Measurements from ENCODE around the gene GLB1L. TPM values are rescaled to one million over a fixed set of nuclear protein-coding genes. Genes with fewer than 3 reads are reported as not detected.

GLB1L gene
- total and polyA plus RNA-seq, 2 of the 8 experiments (the other 6 are each of a cell fraction or from before 2014, with no cell fraction given) = 3.7 to 4.0 TPM

DNA sequence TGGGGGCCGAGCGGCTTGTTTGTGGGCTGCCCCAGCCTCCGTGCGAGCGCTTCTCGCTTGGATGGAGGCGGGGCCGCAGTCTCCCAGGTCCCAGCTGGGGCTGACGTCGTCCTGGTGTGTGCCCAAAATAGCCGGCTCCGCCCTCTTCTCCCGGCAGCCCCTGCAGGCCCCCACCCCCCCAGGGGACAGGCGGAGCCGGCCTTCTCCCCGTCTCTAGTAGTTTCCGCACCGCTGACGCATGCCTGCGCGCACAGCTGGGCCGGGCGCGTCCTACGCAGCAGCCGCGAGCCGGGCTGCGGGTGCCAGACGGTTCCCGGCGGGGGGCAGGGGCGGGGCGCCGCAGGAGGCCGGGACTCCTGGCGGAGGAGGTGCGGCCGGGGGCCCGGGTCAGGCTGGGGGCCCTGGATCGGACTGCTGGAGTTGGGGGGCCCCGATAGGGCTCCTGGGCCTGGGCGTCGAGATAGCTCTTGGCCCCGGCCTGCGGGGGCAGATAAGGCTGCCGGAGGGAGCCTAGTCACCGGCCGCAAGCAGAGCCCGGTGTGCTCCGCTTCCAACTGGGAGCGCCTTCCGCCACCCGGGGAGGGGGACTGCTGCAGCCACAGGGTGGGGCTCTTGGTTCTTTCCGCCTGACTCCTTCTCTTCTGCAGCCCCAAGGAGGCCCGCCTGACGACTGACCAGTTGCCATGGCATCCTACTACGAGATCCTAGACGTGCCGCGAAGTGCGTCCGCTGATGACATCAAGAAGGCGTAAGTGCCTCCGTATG lies 34.1 kb upstream of the GLB1L start, which contains the start of gene DNAJB2:
DNAJB2 (plus strand) TSS at position 216 of the 765 bp plus-strand sequence; CDS start at position 684, 468 bp downstream.
- peak within 1 kb of the TSS; percentile 66; the same call in 1 of the 2 replicates for H2BK5ac ChIP-seq (ENCODE audit: low read depth, low read length)
- no peak within 1 kb of the TSS; the same call in none of the 2 replicates for H4K8ac ChIP-seq (ENCODE audit: extremely low read depth, insufficient read depth, low read length)
- FAIRE-seq = no peak
- H3K27me3 ChIP-seq (replicated peaks in 1 of 4; ENCODE audit: control insufficient read depth in 3 of 4, extremely low read depth in 1 of 4, insufficient read depth in 3 of 4, low read length in 3 of 4) = no peaks in the 10 kb centered on the region; a peak in 1 of 7 replicates
- ChIA-PET POLR2A (ENCODE audit: partially characterized antibody) (interaction anchor here (0.7 to 4.5 kb wide), 13 partner anchors 12 to 104 kb away, joined by 3 to 33 read pairs (median 4); partner anchors contain the start of genes ABCB6, ATG9A, GLB1L and PTPRN), CTCF (ENCODE audit: partially characterized antibody) (interaction anchor here (0.6 to 12.1 kb wide), 14 partner anchors 12 to 1522 kb away, joined by 3 to 220 read pairs (median 9); partner anchors contain the start of genes ABCB6, GLB1L, STK16 and TUBA4A)
- no peak within 1 kb of the TSS; the same call in 1 of the 2 replicates for H2BK20ac ChIP-seq (ENCODE audit: low read length)
- no peaks in the 10 kb centered on the region for H3K9me3 ChIP-seq (ENCODE audit: insufficient read depth in 2 of 2, low read depth in 1 of 2, low read length in 1 of 2)
- peaks cover 9 to 23% (median 13%) of the 10 kb centered on the region in 4 experiments for H3K4me1 ChIP-seq (replicated peaks in 1 of 4; ENCODE audit: control insufficient read depth in 3 of 4, insufficient read depth in 4 of 4, low read length in 3 of 4)
- H3K18ac ChIP-seq (ENCODE audit: extremely low read depth, low read length) = peak within 1 kb of the TSS; percentile 87; the same call in 1 of the 2 replicates
- peak within 1 kb of the TSS; percentile 19; the same call in 1 of the 2 replicates for H2BK15ac ChIP-seq (ENCODE audit: low read length)
- no peak within 1 kb of the TSS for H2BK120ac ChIP-seq (replicated peaks; ENCODE audit: low read depth, low read length)
- no peaks in the 10 kb centered on the region; the same call in 1 of the 2 replicates for H3K79me1 ChIP-seq (ENCODE audit: low read depth, low read length)
- H3K4me2 ChIP-seq (ENCODE audit: insufficient read depth in 1 of 2, low read depth in 2 of 2, low read length in 2 of 2) = peak within 1 kb of the TSS; percentile 73 to 87
- H4K91ac ChIP-seq (replicated peaks; ENCODE audit: insufficient read length, low read length) = no peak within 1 kb of the TSS
- 2% methylated on average over 39 of the region's 65 CpGs; no CpG with 5 or more reads in 1 of the 2 experiments for WGBS, 2 experiments (ENCODE audit: extremely low coverage in 1 of 2, insufficient coverage in 1 of 2, insufficient read length in 1 of 2, insufficient replicate concordance in 2 of 2, low coverage in 1 of 2, low lambda C conversion rate in 2 of 2, missing lambda C conversion rate in 1 of 2)
- peak within 1 kb of the TSS; percentile 45 to 75 (median 52) for H3K4me3 ChIP-seq (ENCODE audit: extremely low read depth in 1 of 4, insufficient read depth in 2 of 4, low read depth in 3 of 4, low read length in 4 of 4)
- H2AFZ ChIP-seq (ENCODE audit: low read length) = peak within 1 kb of the TSS; percentile 67; the same call in 1 of the 2 replicates
- H3K23me2 ChIP-seq (ENCODE audit: low read depth, low read length) = peaks cover 8% of the 10 kb centered on the region; the same call in 1 of the 2 replicates
- H3K14ac ChIP-seq (ENCODE audit: insufficient read length) = no peak within 1 kb of the TSS
- no peaks in the 10 kb centered on the region for H3K79me2 ChIP-seq (ENCODE audit: control insufficient read depth in 1 of 2, insufficient read depth in 2 of 2, low read length in 2 of 2)
- H3K23ac ChIP-seq (ENCODE audit: insufficient read length) = no peak within 1 kb of the TSS
- no peaks in the 10 kb centered on the region for H4K20me1 ChIP-seq (replicated peaks in 1 of 2; ENCODE audit: control insufficient read depth in 1 of 2, insufficient read depth in 2 of 2, low read length in 2 of 2)
- peak within 1 kb of the TSS; percentile 66; the same call in 1 of the 2 replicates for H3K27ac ChIP-seq (ENCODE audit: low read depth, low read length)
- H3K9ac ChIP-seq (replicated peaks in 1 of 4; ENCODE audit: extremely low read depth in 1 of 4, low read depth in 3 of 4, low read length in 3 of 4) = peak within 1 kb of the TSS in 3 of 4 experiments; percentile 38 to 49 (median 41); a peak in 4 of 7 replicates
- H2AK5ac ChIP-seq (ENCODE audit: low read depth, low read length) = no peak within 1 kb of the TSS; the same call in 1 of the 2 replicates
- H2BK12ac ChIP-seq (ENCODE audit: low read depth, low read length) = no peak within 1 kb of the TSS
- H3K56ac ChIP-seq (replicated peaks; ENCODE audit: insufficient read length, low read depth, low read length) = peak within 1 kb of the TSS; percentile 8
- H4K5ac ChIP-seq (ENCODE audit: insufficient read length, low read depth, low read length) = peak within 1 kb of the TSS; percentile 41
- DNase-seq (ENCODE audit: low read depth in 1 of 2, low spot score in 2 of 2) = peak; percentile 89 to 94
- H3K4ac ChIP-seq (replicated peaks; ENCODE audit: insufficient read length, low read depth, low read length) = no peak within 1 kb of the TSS
- peaks cover 0 to 4% (median under 1%) of the 10 kb centered on the region in 4 experiments; a peak in 2 of 8 replicates for H3K36me3 ChIP-seq (ENCODE audit: control insufficient read depth in 2 of 4, insufficient read depth in 4 of 4, low read length in 3 of 4)
- no peak for TF ChIP-seq FOSL1 (IDR thresholded peaks at IDR 0.05; ENCODE audit: insufficient read depth, low read depth, low read length)
- TF ChIP-seq, protein P1, sequence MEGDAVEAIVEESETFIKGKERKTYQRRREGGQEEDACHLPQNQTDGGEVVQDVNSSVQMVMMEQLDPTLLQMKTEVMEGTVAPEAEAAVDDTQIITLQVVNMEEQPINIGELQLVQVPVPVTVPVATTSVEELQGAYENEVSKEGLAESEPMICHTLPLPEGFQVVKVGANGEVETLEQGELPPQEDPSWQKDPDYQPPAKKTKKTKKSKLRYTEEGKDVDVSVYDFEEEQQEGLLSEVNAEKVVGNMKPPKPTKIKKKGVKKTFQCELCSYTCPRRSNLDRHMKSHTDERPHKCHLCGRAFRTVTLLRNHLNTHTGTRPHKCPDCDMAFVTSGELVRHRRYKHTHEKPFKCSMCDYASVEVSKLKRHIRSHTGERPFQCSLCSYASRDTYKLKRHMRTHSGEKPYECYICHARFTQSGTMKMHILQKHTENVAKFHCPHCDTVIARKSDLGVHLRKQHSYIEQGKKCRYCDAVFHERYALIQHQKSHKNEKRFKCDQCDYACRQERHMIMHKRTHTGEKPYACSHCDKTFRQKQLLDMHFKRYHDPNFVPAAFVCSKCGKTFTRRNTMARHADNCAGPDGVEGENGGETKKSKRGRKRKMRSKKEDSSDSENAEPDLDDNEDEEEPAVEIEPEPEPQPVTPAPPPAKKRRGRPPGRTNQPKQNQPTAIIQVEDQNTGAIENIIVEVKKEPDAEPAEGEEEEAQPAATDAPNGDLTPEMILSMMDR (IDR thresholded peaks at IDR 0.05; ENCODE audit: control extremely low read depth in 1 of 3, insufficient read depth in 1 of 3, low read depth in 1 of 3, low read length in 3 of 3) = no peak
- 0 out of 2 replicates have a peak, but pooled peaks have one; percentile 11 for TF ChIP-seq ATF3 (IDR thresholded peaks at IDR 0.05; ENCODE audit: insufficient read depth, low read depth, low read length)
- TF ChIP-seq BRCA1 (IDR thresholded peaks at IDR 0.05; ENCODE audit: low read depth, low read length) = no peak
- TF ChIP-seq TBP (IDR thresholded peaks at IDR 0.05; ENCODE audit: low read depth, low read length) = peak; percentile 50
- TF ChIP-seq RBBP5 (IDR thresholded peaks at IDR 0.05; ENCODE audit: borderline replicate concordance, low read depth, low read length) = 0 out of 2 replicates have a peak, but pooled peaks have one; percentile 37
- no peak for TF ChIP-seq SP2 (IDR thresholded peaks at IDR 0.05; ENCODE audit: low read length)
